Activated T-cell treated with anti-CD3 and anti-CD28 coated beads for 24 hours (primary cell): ENCODE results near the gene MCCD1.

Experiments
- DNase-seq: peaks from one replicate; pipeline ENCODE4 v3.0.0-alpha.2; 2020; ENCODE audit warnings: low read depth

MCCD1 gene

GRCh38 chr6:31513456-31514165 is 15.2 kb upstream of the MCCD1 start:
- DNase-seq, result no peak

- no peak for DNase-seq
Observed at GRCh38 chr6:31521835-31522234, 6.9 kb upstream of the MCCD1 start.

GRCh38 chr6:31525553-31525931 is 3.2 kb upstream of the MCCD1 start:
- DNase-seq, result no peak

- DNase-seq, result no peak
Observed at GRCh38 chr6:31525932-31526591, 2.7 kb upstream of the MCCD1 start.

GRCh38 chr6:31528307-31528777 is 420 bp upstream of the MCCD1 start:
- DNase-seq, result no peak

GRCh38 chr6:31529329-31530150 is 778 bp downstream of the MCCD1 start:
- DNase-seq, result no peak

- no peak for DNase-seq
Observed at GRCh38 chr6:31530659-31531058, 1.9 kb downstream of the MCCD1 start.

- no peak for DNase-seq
Observed at GRCh38 chr6:31531162-31531561, 2.4 kb downstream of the MCCD1 start.

GRCh38 chr6:31531771-31532643 is 3.2 kb downstream of the MCCD1 start:
- no peak for DNase-seq

GRCh38 chr6:31532644-31533454 is 4.1 kb downstream of the MCCD1 start:
- no peak for DNase-seq

- DNase-seq, result no peak
Observed at GRCh38 chr6:31533455-31533841, 4.7 kb downstream of the MCCD1 start.

GRCh38 chr6:31534011-31534410 is 5.2 kb downstream of the MCCD1 start:
- DNase-seq, result no peak

- no peak for DNase-seq
Observed at GRCh38 chr6:31534521-31535040, 5.8 kb downstream of the MCCD1 start.

- no peak for DNase-seq
Observed at GRCh38 chr6:31535538-31536324, 7.0 kb downstream of the MCCD1 start.

- no peak for DNase-seq
Observed at GRCh38 chr6:31538805-31539400, 10.1 kb downstream of the MCCD1 start.

- DNase-seq, result no peak
Observed at GRCh38 chr6:31540640-31541039, 11.9 kb downstream of the MCCD1 start.

GRCh38 chr6:31541059-31541657 is 12.4 kb downstream of the MCCD1 start:
- peak; percentile 45 for DNase-seq

- peak; percentile 91 for DNase-seq
Observed at GRCh38 chr6:31541658-31542521, 13.1 kb downstream of the MCCD1 start, which contains the start of gene DDX39B. Gene DDX39B (minus strand): TSS chr6:31542003. CDS start chr6:31540532, 1,471 bp downstream.
